ENCODE measurements around the gene JADE3.
"Not testable (repeated sequence)": the region's sequence is repeated elsewhere in the genome, so short reads cannot be mapped to it uniquely, and the experiment has no call there.

The JADE3 gene

GRCh38 chrX:46938589-46938988, 26.4 kb downstream of the JADE3 start:
- no peak for DNase-seq

GRCh38 chrX:46941341-46941740, 29.1 kb downstream of the JADE3 start:
- no peak for DNase-seq

GRCh38 chrX:46953137-46953527, 40.9 kb downstream of the JADE3 start:
- DNase-seq, result no peak

GRCh38 chrX:46953597-46953996, 41.4 kb downstream of the JADE3 start:
- DNase-seq, result no peak

- DNase-seq, result no peak
Measured at GRCh38 chrX:46954716-46955115, 42.5 kb downstream of the JADE3 start.

GRCh38 chrX:46956589-46956988, 44.4 kb downstream of the JADE3 start:
- not testable (repeated sequence) for DNase-seq

- peak; percentile 3 for DNase-seq
Measured at GRCh38 chrX:46957297-46957696, 45.1 kb downstream of the JADE3 start.

GRCh38 chrX:46959101-46959500, 46.9 kb downstream of the JADE3 start:
- DNase-seq, result no peak

GRCh38 chrX:46959985-46960700, 47.9 kb downstream of the JADE3 start:
- peak; percentile 33 for DNase-seq

- no peak for DNase-seq
Measured at GRCh38 chrX:46961097-46961496, 48.9 kb downstream of the JADE3 start.

GRCh38 chrX:46961574-46962283, 49.5 kb downstream of the JADE3 start:
- DNase-seq, result peak; percentile 81

GRCh38 chrX:46965125-46965758, 53.0 kb downstream of the JADE3 start:
- DNase-seq, result no peak

GRCh38 chrX:46967547-46967946, 55.3 kb downstream of the JADE3 start:
- DNase-seq, result peak; percentile 3

GRCh38 chrX:46977046-46977445, 64.8 kb downstream of the JADE3 start:
- DNase-seq, result not testable (repeated sequence)

- peak; percentile 19 for DNase-seq
Measured at GRCh38 chrX:46978341-46979291, 66.4 kb downstream of the JADE3 start.

GRCh38 chrX:46984705-46985104, 72.5 kb downstream of the JADE3 start:
- DNase-seq, result peak; percentile 12

GRCh38 chrX:46989548-46989947, 77.3 kb downstream of the JADE3 start:
- no peak for DNase-seq

GRCh38 chrX:46991664-46992063, 79.4 kb downstream of the JADE3 start:
- no peak for DNase-seq

- no peak for DNase-seq
Measured at GRCh38 chrX:46992070-46992469, 79.8 kb downstream of the JADE3 start.

- DNase-seq, result no peak
Measured at GRCh38 chrX:46994096-46994495, 81.9 kb downstream of the JADE3 start.

GRCh38 chrX:47012131-47012530, 99.9 kb downstream of the JADE3 start:
- DNase-seq, result no peak

- no peak for DNase-seq
Measured at GRCh38 chrX:47026198-47026597, 114.0 kb downstream of the JADE3 start.

GRCh38 chrX:47030339-47030738, 118.1 kb downstream of the JADE3 start:
- DNase-seq, result peak; percentile 52

Measured in NCI-H2171 treated with DMSO at 0.1 percent for 48 hours (cell line).